Naive B cell (primary cell): ENCODE results near the gene CHCT1. TPM values are rescaled to one million over a fixed set of nuclear protein-coding genes. Genes with fewer than 3 reads are reported as not detected.

ENCODE experiments used
- ATAC-seq, 2 donors: fragments of 150-1000 bp; cut with Tn5 transposase; 2 replicates each; pipeline ENCODE4 v1.10.0; 2021; ENCODE audit warnings: low read depth in 2 of 2, mild to moderate bottlenecking in 2 of 2, moderate library complexity in 2 of 2
- DNase-seq: peaks from one replicate; pipeline ENCODE4 v3.0.0; 2022
- H3K27ac Mint-ChIP-seq, 6 donors: one replicate each; pipeline ENCODE4 v1.8.0; 2020 to 2022; ENCODE audit warnings: mild to moderate bottlenecking in 6 of 6, mixed read lengths in 6 of 6, moderate library complexity in 5 of 6, inconsistent platforms in 2 of 6
- H3K27me3 Mint-ChIP-seq, 3 donors: one replicate each; pipeline ENCODE4 v1.8.0; 2021 to 2022; ENCODE audit warnings: mixed read lengths in 3 of 3, mild to moderate bottlenecking in 1 of 3
- H3K36me3 Mint-ChIP-seq, 2 donors: one replicate each; pipeline ENCODE4 v1.8.0; 2020 to 2022; ENCODE audit warnings: mixed read lengths in 2 of 2, inconsistent platforms in 1 of 2, mild to moderate bottlenecking in 1 of 2
- H3K4me1 Mint-ChIP-seq, 3 donors: one replicate each; pipeline ENCODE4 v1.8.0; 2020 to 2022; ENCODE audit warnings: mixed read lengths in 3 of 3, inconsistent platforms in 1 of 3, mild to moderate bottlenecking in 1 of 3, moderate library complexity in 1 of 3
- H3K4me3 Mint-ChIP-seq, 8 donors: one replicate each; pipeline ENCODE4 v1.8.0; 2020 to 2022; ENCODE audit warnings: mild to moderate bottlenecking in 8 of 8, mixed read lengths in 8 of 8, moderate library complexity in 8 of 8, inconsistent platforms in 2 of 8
- H3K9me3 Mint-ChIP-seq, 7 donors: one replicate each; pipeline ENCODE4 v1.8.0; 2020 to 2022; ENCODE audit warnings: mixed read lengths in 7 of 7, mild to moderate bottlenecking in 5 of 7, inconsistent platforms in 2 of 7, moderate library complexity in 1 of 7
- polyA plus RNA-seq, 6 donors: library from polyadenylated mRNA; unstranded; fragments of 300-500 nt; fragmentation: Illumina TruSeq; gene quantifications; one replicate each; pipeline ENCODE4 v1.2.3, GENCODE V29; 2021; ENCODE audit warnings: low read depth in 6 of 6

Gene CHCT1
- polyA plus RNA-seq, 6 donors from 2014 or later: 0.45 TPM; not detected in 5

GRCh38 chr17:60391471-60392041 lies 30.7 kb upstream of the CHCT1 start:
- Mint-ChIP-seq H3K4me3 (peak overlapping the region; percentile 84 to 98 (median 96)), H3K27ac (peak overlapping the region; percentile 95 to 99 (median 98)), H3K36me3 (no peaks in the 10 kb centered on the region), H3K27me3 (no peaks in the 10 kb centered on the region), H3K4me1 (peaks cover 45 to 65% (median 62%) of the 10 kb centered on the region in 3 donors), H3K9me3 (no peaks in the 10 kb centered on the region)
- peak; percentile 7 for DNase-seq
- ATAC-seq: peak; percentile 35

GRCh38 chr17:60392042-60392844 lies 30.0 kb upstream of the CHCT1 start, which contains the start of gene USP32:
TSS of gene USP32 (minus strand) at chr17:60392133. CDS start at chr17:60391939, 194 bp downstream.
- DNase-seq (peak; percentile 94), ATAC-seq (peak; percentile 82)
- H3K27me3 Mint-ChIP-seq: no peaks in the 10 kb centered on the region
- H3K36me3 Mint-ChIP-seq: no peaks in the 10 kb centered on the region
- H3K4me1 Mint-ChIP-seq: peaks cover 47 to 69% (median 63%) of the 10 kb centered on the region in 3 donors
- no peaks in the 10 kb centered on the region for H3K9me3 Mint-ChIP-seq
- peak within 1 kb of the TSS; percentile 84 to 98 (median 96) for H3K4me3 Mint-ChIP-seq
- peak within 1 kb of the TSS; percentile 95 to 99 (median 98) for H3K27ac Mint-ChIP-seq

GRCh38 chr17:60392845-60393702 lies 29.2 kb upstream of the CHCT1 start:
- no peak for ATAC-seq
- DNase-seq: peak; percentile 29
- Mint-ChIP-seq H3K4me1 (peaks cover 46 to 74% (median 67%) of the 10 kb centered on the region in 3 donors), H3K27ac (peak overlapping the region; percentile 95 to 99 (median 98)), H3K9me3 (no peaks in the 10 kb centered on the region), H3K36me3 (no peaks in the 10 kb centered on the region), H3K4me3 (peak overlapping the region; percentile 84 to 98 (median 96)), H3K27me3 (no peaks in the 10 kb centered on the region)

- no peaks in the 10 kb centered on the region for H3K27me3 Mint-ChIP-seq
- H3K9me3 Mint-ChIP-seq: peaks cover 0 to 2% (median 0%) of the 10 kb centered on the region in 7 donors
- H3K27ac Mint-ChIP-seq: peak overlapping the region in 4 of 6 donors; percentile 78 to 99 (median 97)
- H3K4me3 Mint-ChIP-seq: peak overlapping the region in 3 of 8 donors; percentile 34 to 84 (median 57)
- H3K4me1 Mint-ChIP-seq: peaks cover 49 to 80% (median 67%) of the 10 kb centered on the region in 3 donors
- DNase-seq (no peak), ATAC-seq (no peak)
- H3K36me3 Mint-ChIP-seq: no peaks in the 10 kb centered on the region
These were observed 28.2 kb upstream of the CHCT1 start for GRCh38 chr17:60393840-60394723.

GRCh38 chr17:60395508-60396065 lies 26.7 kb upstream of the CHCT1 start:
- no peaks in the 10 kb centered on the region for H3K27me3 Mint-ChIP-seq
- H3K4me1 Mint-ChIP-seq: peaks cover 55 to 79% (median 71%) of the 10 kb centered on the region in 3 donors
- ATAC-seq (no peak), DNase-seq (no peak)
- peaks cover 0 to 2% (median 0%) of the 10 kb centered on the region in 7 donors for H3K9me3 Mint-ChIP-seq
- H3K36me3 Mint-ChIP-seq: no peaks in the 10 kb centered on the region
- H3K27ac Mint-ChIP-seq: peak overlapping the region in 5 of 6 donors; percentile 11 to 76 (median 44)
- H3K4me3 Mint-ChIP-seq: peak overlapping the region in 1 of 8 donors; percentile 10

- no peaks in the 10 kb centered on the region for H3K27me3 Mint-ChIP-seq
- no peaks in the 10 kb centered on the region for H3K36me3 Mint-ChIP-seq
- H3K9me3 Mint-ChIP-seq: peaks cover 0 to 2% (median 0%) of the 10 kb centered on the region in 7 donors
- peaks cover 47 to 80% (median 71%) of the 10 kb centered on the region in 3 donors for H3K4me1 Mint-ChIP-seq
- ATAC-seq: no peak
- peak overlapping the region in 2 of 8 donors; percentile 31 to 50 for H3K4me3 Mint-ChIP-seq
- peak overlapping the region in 5 of 6 donors; percentile 57 to 95 (median 75) for H3K27ac Mint-ChIP-seq
- DNase-seq: no peak
These were observed 25.9 kb upstream of the CHCT1 start for GRCh38 chr17:60396412-60396811.

GRCh38 chr17:60398227-60398959 lies 23.9 kb upstream of the CHCT1 start:
- peaks cover 45 to 90% (median 77%) of the 10 kb centered on the region in 3 donors for H3K4me1 Mint-ChIP-seq
- H3K27me3 Mint-ChIP-seq: no peaks in the 10 kb centered on the region
- peak; percentile 89 for DNase-seq
- peak overlapping the region; percentile 62 to 95 (median 92) for H3K27ac Mint-ChIP-seq
- no peaks in the 10 kb centered on the region for H3K36me3 Mint-ChIP-seq
- peaks cover 0 to 2% (median 0%) of the 10 kb centered on the region in 7 donors for H3K9me3 Mint-ChIP-seq
- ATAC-seq: peak; percentile 96 to 97
- peak overlapping the region; percentile 39 to 87 (median 62) for H3K4me3 Mint-ChIP-seq

GRCh38 chr17:60401819-60402218 lies 20.5 kb upstream of the CHCT1 start:
- H3K4me1 Mint-ChIP-seq: peaks cover 35 to 66% (median 65%) of the 10 kb centered on the region in 3 donors
- H3K4me3 Mint-ChIP-seq: no peak overlapping the region
- H3K27ac Mint-ChIP-seq: peak overlapping the region in 1 of 6 donors; percentile 2
- ATAC-seq (no peak), DNase-seq (no peak)
- H3K27me3 Mint-ChIP-seq: no peaks in the 10 kb centered on the region
- no peaks in the 10 kb centered on the region for H3K36me3 Mint-ChIP-seq
- H3K9me3 Mint-ChIP-seq: peaks cover 0 to 2% (median 0%) of the 10 kb centered on the region in 7 donors

- peak overlapping the region in 2 of 6 donors; percentile 64 to 75 for H3K27ac Mint-ChIP-seq
- peaks cover 0 to under 1% (median 0%) of the 10 kb centered on the region in 7 donors for H3K9me3 Mint-ChIP-seq
- ATAC-seq (no peak), DNase-seq (no peak)
- no peaks in the 10 kb centered on the region for H3K36me3 Mint-ChIP-seq
- H3K4me1 Mint-ChIP-seq: peaks cover 31 to 52% (median 49%) of the 10 kb centered on the region in 3 donors
- H3K4me3 Mint-ChIP-seq: peak overlapping the region in 1 of 8 donors; percentile 41
- H3K27me3 Mint-ChIP-seq: no peaks in the 10 kb centered on the region
These were observed 18.8 kb upstream of the CHCT1 start for GRCh38 chr17:60403523-60403810.

GRCh38 chr17:60403962-60404361 lies 18.3 kb upstream of the CHCT1 start:
- Mint-ChIP-seq H3K36me3 (no peaks in the 10 kb centered on the region), H3K4me1 (peaks cover 26 to 47% (median 44%) of the 10 kb centered on the region in 3 donors), H3K27me3 (no peaks in the 10 kb centered on the region), H3K9me3 (no peaks in the 10 kb centered on the region), H3K4me3 (no peak overlapping the region), H3K27ac (no peak overlapping the region)
- ATAC-seq (no peak), DNase-seq (no peak)

GRCh38 chr17:60406887-60407286 lies 15.4 kb upstream of the CHCT1 start:
- DNase-seq (no peak), ATAC-seq (no peak)
- Mint-ChIP-seq H3K4me3 (no peak overlapping the region), H3K27me3 (no peaks in the 10 kb centered on the region), H3K27ac (no peak overlapping the region), H3K4me1 (peaks cover 11 to 18% (median 17%) of the 10 kb centered on the region in 3 donors), H3K36me3 (no peaks in the 10 kb centered on the region), H3K9me3 (peaks cover 0 to 3% (median 0%) of the 10 kb centered on the region in 7 donors)
